ENCODE data around the gene NTHL1.

The NTHL1 gene

GRCh38 chr16:1997494-1998359 is 49.9 kb downstream of the NTHL1 start:
- DNase-seq (ENCODE audit: low read depth), result no peak
- no peak for TF ChIP-seq CTCF (IDR thresholded peaks at IDR 0.05; ENCODE audit: insufficient read depth, low read depth, low read length, missing control alignments)
- no peak overlapping the region for H3K4me3 ChIP-seq (ENCODE audit: low read depth, low read length)

GRCh38 chr16:1993731-1994131 is 53.9 kb downstream of the NTHL1 start:
- no peak overlapping the region for H3K4me3 ChIP-seq (ENCODE audit: low read depth, low read length)
- DNase-seq (ENCODE audit: low read depth), result no peak

GRCh38 chr16:1992704-1993317 is 54.8 kb downstream of the NTHL1 start:
- no peak overlapping the region for H3K4me3 ChIP-seq (ENCODE audit: low read depth, low read length)
- TF ChIP-seq CTCF (IDR thresholded peaks at IDR 0.05; ENCODE audit: insufficient read depth, low read depth, low read length, missing control alignments), result no peak
- DNase-seq (ENCODE audit: low read depth), result no peak

More at GRCh38 chr16:1993731-1994131, 53.9 kb downstream of the NTHL1 start:
- TF ChIP-seq CTCF (IDR thresholded peaks at IDR 0.05; ENCODE audit: insufficient read depth, low read depth, low read length, missing control alignments), result no peak

GRCh38 chr16:1991948-1992703 is 55.5 kb downstream of the NTHL1 start:
- peak; percentile 97 for DNase-seq (ENCODE audit: low read depth)
- peak overlapping the region; percentile 76 for H3K4me3 ChIP-seq (ENCODE audit: low read depth, low read length)
- TF ChIP-seq CTCF (IDR thresholded peaks at IDR 0.05; ENCODE audit: insufficient read depth, low read depth, low read length, missing control alignments), result no peak

- H3K4me3 ChIP-seq (ENCODE audit: low read depth, low read length), result peak overlapping the region; percentile 76
- DNase-seq (ENCODE audit: low read depth), result no peak
- no peak for TF ChIP-seq CTCF (IDR thresholded peaks at IDR 0.05; ENCODE audit: insufficient read depth, low read depth, low read length, missing control alignments)
Measured at GRCh38 chr16:1991588-1991947, 56.1 kb downstream of the NTHL1 start.

- no peak for TF ChIP-seq CTCF (IDR thresholded peaks at IDR 0.05; ENCODE audit: insufficient read depth, low read depth, low read length, missing control alignments)
- H3K4me3 ChIP-seq (ENCODE audit: low read depth, low read length), result peak overlapping the region; percentile 76
- peak; percentile 91 for DNase-seq (ENCODE audit: low read depth)
Measured at GRCh38 chr16:1991135-1991551, 56.5 kb downstream of the NTHL1 start.

All from GM12865 (cell line).